SK-N-SH (cell line): ENCODE measurements around the gene SPATA2. TPM values are rescaled to one million over a fixed set of nuclear protein-coding genes. Genes with fewer than 3 reads are reported as not detected.

Experiments
- CTCF ChIA-PET: fragments of 300-600, 350-600 bp; formaldehyde crosslinking; extraction: SDS; loops from one replicate; lab custom pipeline; 2021; lab: Yijun Ruan, JAX
- POLR2A ChIA-PET: fragments of 350-600 bp; sonication (Branson Sonifier 250); formaldehyde crosslinking; extraction: SDS; loops from one replicate; lab custom pipeline; 2020; ENCODE audit warnings: antibody characterized with exemption, inconsistent platforms; lab: Yijun Ruan, JAX
- DNase-seq: peaks from one replicate; pipeline ENCODE4 v3.0.0; 2012
- H2AFZ ChIP-seq: fragments of 200-600 bp; sonication (generic); 2 replicates; pipeline ENCODE4 v1.8.1; 2016; ENCODE audit warnings: antibody characterized with exemption, mild to moderate bottlenecking, low read depth
- H3F3A ChIP-seq: fragments of 200-600 bp; sonication (generic); replicated peaks from 2 replicates; pipeline ENCODE3; 2016; ENCODE audit warnings: antibody characterized with exemption, mild to moderate bottlenecking; ENCODE audit not compliant: insufficient read depth
- H3K27ac ChIP-seq, 2 experiments: fragments of 200-500 bp in 1 of 2; fragments of 200-600 bp in 1 of 2; sonication (Bioruptor generic) in 1 of 2; sonication (generic), shearing (Covaris generic) in 1 of 2; 2 replicates each; pipeline versions ENCODE4 v1.5.1 to v1.6.1; 2014 to 2016; ENCODE audit warnings: low read depth in 2 of 2, inconsistent platforms in 1 of 2, low read length in 1 of 2, mild to moderate bottlenecking in 1 of 2, mixed read lengths in 1 of 2
- H3K27me3 ChIP-seq: fragments of 200-600 bp; sonication (generic), shearing (Covaris generic); 2 replicates; pipeline ENCODE4 v1.6.1; 2016; ENCODE audit warnings: mixed run types; ENCODE audit not compliant: insufficient read depth
- H3K36me3 ChIP-seq, 2 experiments: fragments of 200-500 bp in 1 of 2; fragments of 200-600 bp in 1 of 2; sonication (Bioruptor generic) in 1 of 2; sonication (generic) in 1 of 2; replicated peaks in 1 of 2; 2 replicates each; pipeline versions ENCODE3 to v1.5.1; 2014 to 2016; ENCODE audit warnings: low read length in 1 of 2, mild to moderate bottlenecking in 1 of 2; ENCODE audit not compliant: insufficient read depth in 2 of 2, control insufficient read depth in 1 of 2
- H3K4me1 ChIP-seq, 2 experiments: fragments of 200-500 bp in 1 of 2; fragments of 200-600 bp in 1 of 2; sonication (Bioruptor generic) in 1 of 2; sonication (generic), shearing (Covaris generic) in 1 of 2; 2 replicates each; pipeline versions ENCODE4 v1.5.1 to v1.6.1; 2014 to 2016; ENCODE audit warnings: low read depth in 1 of 2, low read length in 1 of 2, mixed run types in 1 of 2; ENCODE audit not compliant: insufficient read depth in 2 of 2, control insufficient read depth in 1 of 2
- H3K4me2 ChIP-seq: fragments of 200-600 bp; sonication (generic), shearing (Covaris generic); 2 replicates; pipeline ENCODE4 v1.6.1; 2017; ENCODE audit warnings: mixed run types
- H3K4me3 ChIP-seq, 2 experiments: fragments of 200-500 bp in 1 of 2; fragments of 200-600 bp in 1 of 2; sonication (Bioruptor generic) in 1 of 2; sonication (generic), shearing (Covaris generic) in 1 of 2; 2 replicates each; pipeline versions ENCODE4 v1.5.1 to v1.8.1; 2014 to 2016; ENCODE audit warnings: low read depth in 2 of 2, inconsistent platforms in 1 of 2, low read length in 1 of 2, mild to moderate bottlenecking in 1 of 2, mixed read lengths in 1 of 2, moderate library complexity in 1 of 2
- H3K79me2 ChIP-seq: fragments of 200-600 bp; sonication (generic); 2 replicates; pipeline ENCODE4 v1.8.1; 2017; ENCODE audit warnings: mild to moderate bottlenecking; ENCODE audit not compliant: insufficient read depth
- H3K9ac ChIP-seq: fragments of 200-600 bp; sonication (generic); 2 replicates; pipeline ENCODE4 v1.6.1; 2017; ENCODE audit warnings: mixed run types
- H3K9me2 ChIP-seq: fragments of 200-600 bp; sonication (generic); 2 replicates; pipeline ENCODE4 v1.6.1; 2017; ENCODE audit warnings: mixed run types
- H3K9me3 ChIP-seq: fragments of 200-600 bp; sonication (generic); 2 replicates; pipeline ENCODE4 v1.6.1; 2017; ENCODE audit warnings: mixed run types, mild to moderate bottlenecking, moderate library complexity
- H4K20me1 ChIP-seq: fragments of 200-600 bp; sonication (generic); 2 replicates; pipeline ENCODE4 v1.6.1; 2017; ENCODE audit warnings: mild to moderate bottlenecking, mixed run types; ENCODE audit not compliant: insufficient read depth
- EP300 ChIP-seq, 2 experiments: IDR thresholded peaks; 2 replicates each; pipeline versions ENCODE4 v1.4.0 to v1.6.1; 2012; ENCODE audit warnings: borderline replicate concordance in 1 of 2, low read depth in 1 of 2, low read length in 1 of 2
- EZH2phosphoT487 ChIP-seq: fragments of 200-600 bp; sonication (generic); IDR thresholded peaks from 2 replicates; pipeline ENCODE4 v1.6.1; 2017; ENCODE audit warnings: low read depth, mixed run types, mild to moderate bottlenecking, antibody characterized with exemption, moderate library complexity, borderline replicate concordance
- FOSL2 ChIP-seq: IDR thresholded peaks from 2 replicates; pipeline ENCODE4 v1.4.0; 2012; ENCODE audit warnings: low read depth, mild to moderate bottlenecking, moderate library complexity, borderline replicate concordance
- FOXJ3 ChIP-seq: sonication (generic); formaldehyde crosslinking; IDR thresholded peaks from 2 replicates; pipeline ENCODE4 v1.5.1; 2020; ENCODE audit warnings: mild to moderate bottlenecking, missing genetic modification reagents
- FOXM1 ChIP-seq: IDR thresholded peaks from 2 replicates; pipeline ENCODE4 v1.4.0; 2012; ENCODE audit warnings: low read depth, mild to moderate bottlenecking
- GABPA ChIP-seq: IDR thresholded peaks from 2 replicates; pipeline ENCODE4 v1.4.0; 2012; ENCODE audit warnings: low read depth, mild to moderate bottlenecking
- GATA2 ChIP-seq: sonication (generic); formaldehyde crosslinking; IDR thresholded peaks from 2 replicates; pipeline ENCODE4 v1.5.0; 2020; ENCODE audit warnings: mild to moderate bottlenecking, missing genetic modification reagents
- JUND ChIP-seq: IDR thresholded peaks from 2 replicates; pipeline ENCODE4 v1.4.0; 2012
- MEF2A ChIP-seq: IDR thresholded peaks from 2 replicates; pipeline ENCODE4 v1.4.0; 2012; ENCODE audit warnings: low read depth, borderline replicate concordance
- NFIC ChIP-seq: IDR thresholded peaks from 2 replicates; pipeline ENCODE4 v1.4.0; 2012; ENCODE audit warnings: borderline replicate concordance
- NRF1 ChIP-seq: IDR thresholded peaks from 2 replicates; pipeline ENCODE4 v1.6.1; 2012; ENCODE audit warnings: low read depth, mild to moderate bottlenecking, low read length
- POLR2AphosphoS5 ChIP-seq: IDR thresholded peaks from 2 replicates; pipeline ENCODE4 v1.6.1; 2012; ENCODE audit warnings: low read depth, low read length
- RAD21 ChIP-seq: IDR thresholded peaks from 2 replicates; pipeline ENCODE4 v1.6.1; 2012; ENCODE audit warnings: mild to moderate bottlenecking, low read length
- RCOR1 ChIP-seq: fragments of 150-350 bp; IDR thresholded peaks from 2 replicates; pipeline ENCODE4 v1.6.1; 2017; ENCODE audit warnings: antibody characterized with exemption, low read length
- RFX5 ChIP-seq: IDR thresholded peaks from 2 replicates; pipeline ENCODE4 v1.6.1; 2012; ENCODE audit warnings: mild to moderate bottlenecking, improper control_type of control experiment, low read length
- TAF1 ChIP-seq: IDR thresholded peaks from 2 replicates; pipeline ENCODE4 v1.6.1; 2012; ENCODE audit warnings: low read depth, mild to moderate bottlenecking, low read length, moderate library complexity, borderline replicate concordance
- TCF12 ChIP-seq: IDR thresholded peaks from 2 replicates; pipeline ENCODE4 v1.4.0; 2012
- TEAD4 ChIP-seq: IDR thresholded peaks from 2 replicates; pipeline ENCODE4 v1.4.0; 2012; ENCODE audit warnings: mild to moderate bottlenecking, borderline replicate concordance; ENCODE audit not compliant: insufficient read depth
- YY1 ChIP-seq: IDR thresholded peaks from 2 replicates; pipeline ENCODE4 v1.4.0; 2012; ENCODE audit warnings: low read depth, mild to moderate bottlenecking
- WGBS: methylation state at CpG from one replicate; pipeline ENCODE4 v1.1.6; 2017; ENCODE audit warnings: low lambda C conversion rate; 5-methylcytosine and 5-hydroxymethylcytosine counted together
- polyA plus RNA-seq, 3 experiments: library from polyadenylated mRNA; depleted of rRNA; stranded (reverse); fragments of >200 nt; gene quantifications; 2 replicates each; pipeline ENCODE4 v1.2.3, GENCODE V29; 2012
- TF ChIP-seq, protein P1 (sequence below): IDR thresholded peaks from 2 replicates; pipeline ENCODE4 v1.4.0; 2012; ENCODE audit warnings: low read depth, borderline replicate concordance
- TF ChIP-seq, protein P2 (sequence below): IDR thresholded peaks from 2 replicates; pipeline ENCODE4 v1.4.0; 2012; ENCODE audit warnings: low read depth, borderline replicate concordance
- TF ChIP-seq, protein P3 (sequence below): IDR thresholded peaks from 2 replicates; pipeline ENCODE4; 2012
- TF ChIP-seq, protein P4 (sequence below): fragments of 200-600 bp; sonication (generic); IDR thresholded peaks from 2 replicates; pipeline ENCODE4 v1.6.1; 2017; ENCODE audit warnings: antibody characterized with exemption, mild to moderate bottlenecking, moderate library complexity

The SPATA2 gene
- polyA plus RNA-seq, 1 of the 3 experiments (the other 2 are of a cell fraction), result 7.2 TPM

DNA sequence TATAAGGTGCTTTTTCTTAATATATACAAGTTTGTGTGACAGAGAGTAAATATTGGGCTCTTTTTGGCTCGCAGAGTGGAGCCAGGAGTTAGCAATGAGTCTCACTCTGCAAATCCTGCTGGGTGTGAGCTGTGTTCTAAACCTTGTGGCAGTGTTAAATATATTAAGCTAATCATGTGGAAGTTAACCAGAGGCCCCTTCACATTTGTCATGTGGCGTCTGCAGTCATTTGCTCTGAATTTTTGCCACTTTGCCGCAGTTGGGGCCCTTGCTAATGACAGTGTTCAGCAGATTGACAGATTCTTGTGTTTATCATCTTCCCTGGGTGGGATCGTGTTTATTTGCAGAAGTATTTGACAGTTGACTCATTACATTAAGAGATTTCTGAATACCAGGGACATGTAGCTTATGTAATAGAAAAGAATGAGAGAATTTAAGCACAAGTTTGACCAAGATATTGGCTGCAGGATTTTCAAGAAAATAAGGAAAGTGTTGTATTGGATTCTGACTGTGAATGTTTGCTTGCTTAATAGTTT is 37.9 kb downstream of the SPATA2 start:
- POLR2A ChIA-PET, result no interaction called here
- H3K4me3 ChIP-seq, result no peak overlapping the region
- no peaks in the 10 kb centered on the region for H3F3A ChIP-seq
- no peak overlapping the region for H2AFZ ChIP-seq
- TF ChIP-seq POLR2AphosphoS5 (no peak), JUND (no peak), GATA2 (no peak), RCOR1 (no peak), RAD21 (no peak), FOXJ3 (CRISPR knock-in tag) (no peak), FOXM1 (no peak), TAF1 (no peak), YY1 (no peak), GABPA (no peak), MEF2A (no peak), NFIC (no peak), FOSL2 (no peak), EP300 (IDR thresholded peaks at IDR 0.05; ENCODE audit: borderline replicate concordance in 1 of 2, low read depth in 1 of 2, low read length in 1 of 2) (no peak), EZH2phosphoT487 (no peak), TCF12 (no peak)
- TF ChIP-seq, protein P1, sequence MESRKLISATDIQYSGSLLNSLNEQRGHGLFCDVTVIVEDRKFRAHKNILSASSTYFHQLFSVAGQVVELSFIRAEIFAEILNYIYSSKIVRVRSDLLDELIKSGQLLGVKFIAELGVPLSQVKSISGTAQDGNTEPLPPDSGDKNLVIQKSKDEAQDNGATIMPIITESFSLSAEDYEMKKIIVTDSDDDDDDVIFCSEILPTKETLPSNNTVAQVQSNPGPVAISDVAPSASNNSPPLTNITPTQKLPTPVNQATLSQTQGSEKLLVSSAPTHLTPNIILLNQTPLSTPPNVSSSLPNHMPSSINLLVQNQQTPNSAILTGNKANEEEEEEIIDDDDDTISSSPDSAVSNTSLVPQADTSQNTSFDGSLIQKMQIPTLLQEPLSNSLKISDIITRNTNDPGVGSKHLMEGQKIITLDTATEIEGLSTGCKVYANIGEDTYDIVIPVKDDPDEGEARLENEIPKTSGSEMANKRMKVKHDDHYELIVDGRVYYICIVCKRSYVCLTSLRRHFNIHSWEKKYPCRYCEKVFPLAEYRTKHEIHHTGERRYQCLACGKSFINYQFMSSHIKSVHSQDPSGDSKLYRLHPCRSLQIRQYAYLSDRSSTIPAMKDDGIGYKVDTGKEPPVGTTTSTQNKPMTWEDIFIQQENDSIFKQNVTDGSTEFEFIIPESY, result no peak
- TF ChIP-seq, protein P2, sequence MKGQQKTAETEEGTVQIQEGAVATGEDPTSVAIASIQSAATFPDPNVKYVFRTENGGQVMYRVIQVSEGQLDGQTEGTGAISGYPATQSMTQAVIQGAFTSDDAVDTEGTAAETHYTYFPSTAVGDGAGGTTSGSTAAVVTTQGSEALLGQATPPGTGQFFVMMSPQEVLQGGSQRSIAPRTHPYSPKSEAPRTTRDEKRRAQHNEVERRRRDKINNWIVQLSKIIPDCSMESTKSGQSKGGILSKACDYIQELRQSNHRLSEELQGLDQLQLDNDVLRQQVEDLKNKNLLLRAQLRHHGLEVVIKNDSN, result no peak
- TF ChIP-seq, all 33 proteins: peak for 0
- Histone ChIP-seq H3K79me2 (no peaks in the 10 kb centered on the region), H3K27ac (no peak overlapping the region), H3K4me1 (no peaks in the 10 kb centered on the region; a peak in 1 of 4 replicates), H3K9ac (no peak overlapping the region), H3K9me3 (no peaks in the 10 kb centered on the region), H3K4me2 (no peak overlapping the region), H3K36me3 (peaks cover 8 to 13% of the 10 kb centered on the region in 2 experiments), H3K9me2 (no peaks in the 10 kb centered on the region), H3K27me3 (no peaks in the 10 kb centered on the region), H4K20me1 (no peaks in the 10 kb centered on the region)
- CTCF ChIA-PET, result interaction anchor here (1.2 to 2.7 kb wide), 2 partner anchors 11 to 31 kb away, joined by 5 to 15 read pairs; no protein-coding TSS in a partner anchor
- no peak for DNase-seq
- 89% methylated on average over 4 of the region's 4 CpGs for WGBS

DNA sequence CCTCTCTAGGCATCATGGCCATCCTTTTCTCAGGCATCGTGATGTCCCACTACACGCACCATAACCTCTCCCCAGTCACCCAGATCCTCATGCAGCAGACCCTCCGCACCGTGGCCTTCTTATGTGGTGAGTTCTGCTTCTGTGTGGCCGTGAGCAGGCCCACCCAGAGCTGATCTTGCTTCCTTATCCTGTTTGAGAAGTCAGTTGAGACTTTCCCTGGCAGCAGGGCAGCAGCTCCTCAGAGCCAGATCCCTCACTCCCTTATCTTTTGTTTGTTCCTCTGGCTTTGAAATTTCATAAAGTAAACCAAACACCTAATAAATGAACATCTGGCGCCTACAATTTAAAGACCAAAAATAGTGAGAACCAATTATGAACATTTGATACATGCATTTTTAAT is 40.6 kb downstream of the SPATA2 start:
- WGBS, result 97% methylated on average over 6 of the region's 6 CpGs
- TF ChIP-seq, protein P3, sequence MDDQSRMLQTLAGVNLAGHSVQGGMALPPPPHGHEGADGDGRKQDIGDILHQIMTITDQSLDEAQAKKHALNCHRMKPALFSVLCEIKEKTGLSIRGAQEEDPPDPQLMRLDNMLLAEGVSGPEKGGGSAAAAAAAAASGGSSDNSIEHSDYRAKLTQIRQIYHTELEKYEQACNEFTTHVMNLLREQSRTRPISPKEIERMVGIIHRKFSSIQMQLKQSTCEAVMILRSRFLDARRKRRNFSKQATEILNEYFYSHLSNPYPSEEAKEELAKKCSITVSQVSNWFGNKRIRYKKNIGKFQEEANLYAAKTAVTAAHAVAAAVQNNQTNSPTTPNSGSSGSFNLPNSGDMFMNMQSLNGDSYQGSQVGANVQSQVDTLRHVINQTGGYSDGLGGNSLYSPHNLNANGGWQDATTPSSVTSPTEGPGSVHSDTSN, result no peak
- no peak for TF ChIP-seq JUND
- no peak for TF ChIP-seq NRF1
- TF ChIP-seq EZH2phosphoT487, result no peak
- no peak for TF ChIP-seq TEAD4
- no peak for TF ChIP-seq YY1
- no peak for TF ChIP-seq RFX5
- TF ChIP-seq RCOR1, result no peak
- no peak for TF ChIP-seq GATA2
- no peak for TF ChIP-seq TCF12
- TF ChIP-seq, protein P4, sequence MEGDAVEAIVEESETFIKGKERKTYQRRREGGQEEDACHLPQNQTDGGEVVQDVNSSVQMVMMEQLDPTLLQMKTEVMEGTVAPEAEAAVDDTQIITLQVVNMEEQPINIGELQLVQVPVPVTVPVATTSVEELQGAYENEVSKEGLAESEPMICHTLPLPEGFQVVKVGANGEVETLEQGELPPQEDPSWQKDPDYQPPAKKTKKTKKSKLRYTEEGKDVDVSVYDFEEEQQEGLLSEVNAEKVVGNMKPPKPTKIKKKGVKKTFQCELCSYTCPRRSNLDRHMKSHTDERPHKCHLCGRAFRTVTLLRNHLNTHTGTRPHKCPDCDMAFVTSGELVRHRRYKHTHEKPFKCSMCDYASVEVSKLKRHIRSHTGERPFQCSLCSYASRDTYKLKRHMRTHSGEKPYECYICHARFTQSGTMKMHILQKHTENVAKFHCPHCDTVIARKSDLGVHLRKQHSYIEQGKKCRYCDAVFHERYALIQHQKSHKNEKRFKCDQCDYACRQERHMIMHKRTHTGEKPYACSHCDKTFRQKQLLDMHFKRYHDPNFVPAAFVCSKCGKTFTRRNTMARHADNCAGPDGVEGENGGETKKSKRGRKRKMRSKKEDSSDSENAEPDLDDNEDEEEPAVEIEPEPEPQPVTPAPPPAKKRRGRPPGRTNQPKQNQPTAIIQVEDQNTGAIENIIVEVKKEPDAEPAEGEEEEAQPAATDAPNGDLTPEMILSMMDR, result no peak
- TF ChIP-seq POLR2AphosphoS5, result no peak
- TF ChIP-seq GABPA, result no peak
- no peak for TF ChIP-seq NFIC

More for the DNA sequence above, 40.6 kb downstream of the SPATA2 start:
- no peaks in the 10 kb centered on the region for H4K20me1 ChIP-seq
- no peaks in the 10 kb centered on the region for H3F3A ChIP-seq
- no peak overlapping the region for H2AFZ ChIP-seq
- H3K36me3 ChIP-seq, result peaks cover 0 to 17% of the 10 kb centered on the region in 2 experiments
- no peak overlapping the region for H3K4me3 ChIP-seq
- no peaks in the 10 kb centered on the region for H3K9me3 ChIP-seq
- no peaks in the 10 kb centered on the region for H3K79me2 ChIP-seq
- H3K4me2 ChIP-seq, result no peak overlapping the region
- POLR2A ChIA-PET, result no interaction called here
- no peaks in the 10 kb centered on the region for H3K27me3 ChIP-seq
- no peak overlapping the region for H3K9ac ChIP-seq
- DNase-seq, result no peak
- no peak overlapping the region for H3K27ac ChIP-seq
- H3K9me2 ChIP-seq, result no peaks in the 10 kb centered on the region
- CTCF ChIA-PET, result interaction anchor here (2.1 kb wide), 1 partner anchor 13 kb away, joined by 10 read pairs; no protein-coding TSS in a partner anchor
- H3K4me1 ChIP-seq, result no peaks in the 10 kb centered on the region; a peak in 1 of 4 replicates
